Fibroblast of the aortic adventitia (primary cell): Measurements from ENCODE around the gene MTAP. TPM values are rescaled to one million over a fixed set of nuclear protein-coding genes. Genes with fewer than 3 reads are reported as not detected.

Source experiments
- DNase-seq: peaks from one replicate; pipeline ENCODE4 v3.0.0-alpha.2; 2010; ENCODE audit warnings: low read depth
- H3K4me3 ChIP-seq: 2 replicates; pipeline ENCODE4 v1.5.1; 2011; ENCODE audit warnings: low read depth, mild to moderate bottlenecking, control low read depth, low read length, moderate library complexity
- total RNA-seq: library from RNA; depleted of rRNA; stranded (reverse); fragments of >200 nt; gene quantifications from 2 replicates; pipeline ENCODE4 v1.2.3, GENCODE V29; 2012; ENCODE audit warnings: low replicate concordance
- TF ChIP-seq, protein P1 (sequence below): IDR thresholded peaks from 2 replicates; pipeline ENCODE4 v1.5.1; 2011; ENCODE audit warnings: mild to moderate bottlenecking, low read length, control low read depth, inconsistent platforms; ENCODE audit not compliant: insufficient read depth

MTAP gene
- total RNA-seq, result 14.4 and 62.2 TPM in 2 replicates

DNA sequence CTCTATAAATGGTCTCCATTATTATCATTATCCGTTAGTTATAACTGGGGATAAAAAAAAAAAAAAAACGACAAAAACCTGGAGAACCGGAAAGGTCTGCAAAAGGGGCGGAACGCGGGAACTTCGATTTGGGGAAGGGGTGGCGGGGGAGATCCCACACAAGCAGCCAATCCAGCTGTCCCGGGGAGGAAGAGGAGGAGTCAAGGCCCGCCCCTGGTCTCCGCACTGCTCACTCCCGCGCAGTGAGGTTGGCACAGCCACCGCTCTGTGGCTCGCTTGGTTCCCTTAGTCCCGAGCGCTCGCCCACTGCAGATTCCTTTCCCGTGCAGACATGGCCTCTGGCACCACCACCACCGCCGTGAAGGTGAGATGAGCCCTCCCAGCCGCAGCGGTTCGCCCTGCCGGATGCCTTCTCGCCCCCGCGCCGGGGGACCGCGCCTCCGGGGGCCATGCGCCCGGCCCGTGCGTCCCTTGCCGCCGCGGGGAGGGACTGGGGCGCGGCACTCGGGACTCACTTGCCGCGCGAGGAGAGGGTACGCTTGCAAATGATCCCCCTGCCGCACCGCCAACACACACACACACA lies at the start of gene MTAP:
Gene MTAP (plus strand): TSS at position 219 of the 583 bp plus-strand sequence. CDS start 113 bp downstream, at position 332.
- DNase-seq, result peak; percentile 94
- TF ChIP-seq, protein P1, sequence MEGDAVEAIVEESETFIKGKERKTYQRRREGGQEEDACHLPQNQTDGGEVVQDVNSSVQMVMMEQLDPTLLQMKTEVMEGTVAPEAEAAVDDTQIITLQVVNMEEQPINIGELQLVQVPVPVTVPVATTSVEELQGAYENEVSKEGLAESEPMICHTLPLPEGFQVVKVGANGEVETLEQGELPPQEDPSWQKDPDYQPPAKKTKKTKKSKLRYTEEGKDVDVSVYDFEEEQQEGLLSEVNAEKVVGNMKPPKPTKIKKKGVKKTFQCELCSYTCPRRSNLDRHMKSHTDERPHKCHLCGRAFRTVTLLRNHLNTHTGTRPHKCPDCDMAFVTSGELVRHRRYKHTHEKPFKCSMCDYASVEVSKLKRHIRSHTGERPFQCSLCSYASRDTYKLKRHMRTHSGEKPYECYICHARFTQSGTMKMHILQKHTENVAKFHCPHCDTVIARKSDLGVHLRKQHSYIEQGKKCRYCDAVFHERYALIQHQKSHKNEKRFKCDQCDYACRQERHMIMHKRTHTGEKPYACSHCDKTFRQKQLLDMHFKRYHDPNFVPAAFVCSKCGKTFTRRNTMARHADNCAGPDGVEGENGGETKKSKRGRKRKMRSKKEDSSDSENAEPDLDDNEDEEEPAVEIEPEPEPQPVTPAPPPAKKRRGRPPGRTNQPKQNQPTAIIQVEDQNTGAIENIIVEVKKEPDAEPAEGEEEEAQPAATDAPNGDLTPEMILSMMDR, result no peak

DNA sequence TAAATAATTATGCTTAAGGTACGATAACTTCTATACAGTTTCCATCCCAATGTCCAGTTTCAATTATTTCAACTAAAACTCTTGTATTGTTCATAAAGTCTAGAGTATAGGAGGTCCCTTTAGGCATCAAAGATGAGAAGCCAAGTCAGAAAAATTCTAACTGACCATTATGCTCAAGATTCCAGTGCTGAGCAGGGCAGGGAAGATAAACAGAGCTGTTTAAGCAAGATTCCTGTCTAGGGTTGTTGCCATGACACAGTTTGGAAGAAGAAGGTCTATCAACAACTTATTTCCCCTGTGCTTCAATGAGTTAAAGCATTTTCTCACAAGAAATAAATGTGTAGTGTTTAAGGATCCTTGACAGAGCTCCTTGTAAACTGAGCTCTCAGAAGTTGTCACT lies 48.9 kb upstream of the MTAP start:
- TF ChIP-seq, protein P1, result no peak
- no peak for DNase-seq
- no peak overlapping the region for H3K4me3 ChIP-seq

More for the DNA sequence above, at the start of gene MTAP:
- H3K4me3 ChIP-seq, result peak within 1 kb of the TSS; percentile 84

DNA sequence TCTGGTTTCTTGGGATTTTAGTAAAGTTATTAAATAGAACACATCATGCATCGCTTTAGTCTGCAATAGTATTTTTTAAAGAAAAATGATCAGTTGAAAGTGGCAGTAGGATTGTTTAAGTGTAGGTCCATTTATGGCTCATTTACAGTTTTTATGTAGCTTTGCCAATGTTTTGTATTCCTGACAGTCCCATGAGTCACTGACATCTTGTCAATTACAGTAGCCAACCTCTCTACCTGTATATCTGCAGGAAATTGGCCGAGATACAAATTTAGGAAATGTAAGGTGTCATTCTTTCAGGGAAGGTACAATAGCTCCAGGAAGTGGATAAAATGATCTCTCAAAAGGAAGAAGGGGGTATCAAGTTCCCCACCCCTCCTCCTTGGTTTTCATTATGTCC lies 47.7 kb upstream of the MTAP start:
- TF ChIP-seq, protein P1, result no peak
- no peak overlapping the region for H3K4me3 ChIP-seq

DNA sequence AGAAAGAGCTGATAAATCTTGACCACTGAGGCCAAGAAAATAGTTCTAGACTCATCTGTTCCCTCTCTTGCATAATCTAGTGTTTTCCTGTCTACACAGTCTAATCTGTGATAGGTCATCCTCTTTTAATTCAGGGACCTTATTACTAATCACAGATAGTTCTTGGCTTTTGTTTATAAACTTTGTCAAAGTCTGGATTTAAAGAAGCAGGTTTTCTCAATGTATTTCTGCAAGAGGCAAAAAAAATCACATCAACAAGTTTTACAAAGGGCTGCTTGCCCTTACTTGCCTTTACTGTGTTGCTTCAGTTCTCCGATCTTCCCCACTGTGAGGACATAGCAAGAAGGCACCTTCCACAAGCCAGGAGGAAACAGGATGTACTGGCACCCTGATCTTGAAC lies 43.9 kb upstream of the MTAP start:
- DNase-seq, result no peak
- TF ChIP-seq, protein P1, result no peak
- H3K4me3 ChIP-seq, result no peak overlapping the region

More for the DNA sequence above, 47.7 kb upstream of the MTAP start:
- no peak for DNase-seq

DNA sequence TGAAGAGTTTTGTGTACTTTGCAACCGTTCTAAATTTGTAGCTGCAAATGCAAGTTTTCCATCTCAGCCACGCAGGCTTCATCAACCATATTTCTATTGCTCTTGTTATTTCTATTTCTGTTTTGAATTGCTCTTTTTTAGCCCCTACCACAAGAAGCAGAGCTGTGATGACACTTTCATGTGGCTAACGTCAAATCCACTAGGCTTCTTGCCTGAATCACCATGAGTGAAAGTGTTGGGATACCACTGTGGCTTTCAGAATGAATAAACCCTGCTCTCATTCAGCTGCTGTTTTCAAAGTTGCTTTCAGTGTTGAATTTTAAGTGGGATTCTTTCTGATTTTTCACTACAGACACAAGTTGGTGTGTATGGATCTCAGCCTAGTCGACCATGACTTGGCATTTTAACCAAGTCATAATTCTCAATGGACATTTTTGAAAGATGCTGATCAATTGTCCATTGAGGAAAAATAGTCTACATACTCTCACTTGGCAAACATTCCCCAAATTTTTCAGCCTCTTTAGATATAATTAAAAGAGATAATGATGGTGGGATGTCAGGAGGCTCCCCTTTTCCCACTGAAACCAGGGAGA lies 41.0 kb upstream of the MTAP start:
- no peak for DNase-seq
- TF ChIP-seq, protein P1, result no peak

DNA sequence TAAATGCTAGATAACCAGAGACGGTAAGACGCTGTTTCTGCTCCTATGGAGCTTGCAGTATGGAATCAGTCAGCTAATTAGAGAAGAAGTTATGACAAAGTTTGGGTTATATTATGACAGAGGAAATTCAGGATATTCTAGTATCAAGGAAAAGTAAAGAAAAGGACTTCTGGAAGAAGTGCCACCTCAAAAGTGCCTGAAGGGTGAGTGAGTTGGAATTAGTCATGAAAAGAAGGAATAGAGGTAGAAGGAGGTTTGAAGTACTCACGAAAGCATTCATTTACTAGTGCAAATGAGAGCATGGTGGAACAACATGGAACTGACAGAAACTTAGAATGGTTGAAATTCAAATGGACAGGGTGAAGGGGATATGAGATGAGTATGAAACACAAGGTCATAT lies 40.4 kb upstream of the MTAP start:
- DNase-seq, result no peak
- no peak overlapping the region for H3K4me3 ChIP-seq
- TF ChIP-seq, protein P1, result no peak

More for the DNA sequence above, 41.0 kb upstream of the MTAP start:
- H3K4me3 ChIP-seq, result no peak overlapping the region
